D721Med (cell line): ENCODE data around the gene CAMK2D.
"Not testable (repeated sequence)": the region's sequence is repeated elsewhere in the genome, so short reads cannot be mapped to it uniquely, and the experiment has no call there.

Experiments used
- DNase-seq: peaks from one replicate; pipeline ENCODE4 v3.0.0; 2011; ENCODE audit warnings: low spot score; ENCODE audit not compliant: insufficient read length
- FAIRE-seq: peaks from 2 replicates; lab custom pipeline; 2011; peaks lifted over from hg19 to GRCh38; lab: Jason Lieb, UNC
- TF ChIP-seq, protein P1 (sequence below): IDR thresholded peaks from 2 replicates; pipeline ENCODE4 v1.5.1; 2012; ENCODE audit warnings: mild to moderate bottlenecking, control low read depth; ENCODE audit not compliant: insufficient read depth; ENCODE audit errors: missing control alignments

CAMK2D gene

DNA sequence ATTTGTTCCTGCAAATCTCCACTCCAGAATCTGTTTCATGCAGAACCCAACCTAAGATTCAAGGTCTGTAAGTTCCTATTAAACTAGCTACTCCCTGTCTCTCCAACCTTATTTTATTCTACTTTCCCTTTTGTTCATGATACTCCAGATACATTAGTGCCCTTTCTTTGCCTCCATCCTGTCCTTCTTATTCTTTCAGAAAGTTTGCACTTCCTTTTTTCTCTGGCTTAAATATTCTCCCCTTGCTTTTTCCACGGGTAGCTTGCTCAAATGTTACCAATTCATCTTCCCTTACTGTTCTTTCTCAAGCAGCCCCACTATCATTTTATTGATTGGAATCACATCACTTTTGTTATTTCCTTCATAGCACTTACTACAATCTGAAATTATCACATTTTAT is 72.1 kb downstream of the CAMK2D start:
- DNase-seq (no peak), FAIRE-seq (no peak)
- TF ChIP-seq, protein P1, sequence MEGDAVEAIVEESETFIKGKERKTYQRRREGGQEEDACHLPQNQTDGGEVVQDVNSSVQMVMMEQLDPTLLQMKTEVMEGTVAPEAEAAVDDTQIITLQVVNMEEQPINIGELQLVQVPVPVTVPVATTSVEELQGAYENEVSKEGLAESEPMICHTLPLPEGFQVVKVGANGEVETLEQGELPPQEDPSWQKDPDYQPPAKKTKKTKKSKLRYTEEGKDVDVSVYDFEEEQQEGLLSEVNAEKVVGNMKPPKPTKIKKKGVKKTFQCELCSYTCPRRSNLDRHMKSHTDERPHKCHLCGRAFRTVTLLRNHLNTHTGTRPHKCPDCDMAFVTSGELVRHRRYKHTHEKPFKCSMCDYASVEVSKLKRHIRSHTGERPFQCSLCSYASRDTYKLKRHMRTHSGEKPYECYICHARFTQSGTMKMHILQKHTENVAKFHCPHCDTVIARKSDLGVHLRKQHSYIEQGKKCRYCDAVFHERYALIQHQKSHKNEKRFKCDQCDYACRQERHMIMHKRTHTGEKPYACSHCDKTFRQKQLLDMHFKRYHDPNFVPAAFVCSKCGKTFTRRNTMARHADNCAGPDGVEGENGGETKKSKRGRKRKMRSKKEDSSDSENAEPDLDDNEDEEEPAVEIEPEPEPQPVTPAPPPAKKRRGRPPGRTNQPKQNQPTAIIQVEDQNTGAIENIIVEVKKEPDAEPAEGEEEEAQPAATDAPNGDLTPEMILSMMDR = no peak

DNA sequence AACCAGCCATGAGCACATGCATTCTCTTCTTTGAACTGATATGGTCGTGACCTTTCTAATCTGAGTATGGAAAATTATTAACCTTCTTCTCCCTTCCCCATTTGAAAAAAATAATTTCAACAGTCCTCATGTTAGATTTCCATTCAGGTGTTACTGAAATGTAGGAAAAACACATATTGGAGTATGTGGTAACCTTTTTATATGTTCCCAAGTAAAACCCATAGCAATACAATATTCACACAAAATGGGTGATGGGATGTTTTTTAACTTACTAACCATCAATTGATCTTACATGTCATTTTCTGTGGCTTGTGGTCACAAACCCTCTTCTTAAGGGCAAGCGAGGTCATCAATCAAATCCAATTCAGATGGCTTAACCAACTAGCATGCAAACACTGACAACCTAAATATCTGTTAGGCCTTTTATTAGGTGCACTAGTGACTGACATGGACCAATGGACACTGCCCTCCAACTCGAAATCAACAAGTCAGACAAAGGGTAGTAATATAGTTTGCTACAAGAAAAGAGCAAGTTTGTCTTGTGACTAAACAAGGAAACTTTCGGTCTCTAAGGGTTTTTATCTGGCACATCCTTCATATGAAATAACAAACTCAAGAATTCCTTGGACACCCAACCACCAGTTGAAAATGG is 74.3 kb downstream of the CAMK2D start:
- DNase-seq (no peak), FAIRE-seq (no peak)
- TF ChIP-seq, protein P1 = no peak

DNA sequence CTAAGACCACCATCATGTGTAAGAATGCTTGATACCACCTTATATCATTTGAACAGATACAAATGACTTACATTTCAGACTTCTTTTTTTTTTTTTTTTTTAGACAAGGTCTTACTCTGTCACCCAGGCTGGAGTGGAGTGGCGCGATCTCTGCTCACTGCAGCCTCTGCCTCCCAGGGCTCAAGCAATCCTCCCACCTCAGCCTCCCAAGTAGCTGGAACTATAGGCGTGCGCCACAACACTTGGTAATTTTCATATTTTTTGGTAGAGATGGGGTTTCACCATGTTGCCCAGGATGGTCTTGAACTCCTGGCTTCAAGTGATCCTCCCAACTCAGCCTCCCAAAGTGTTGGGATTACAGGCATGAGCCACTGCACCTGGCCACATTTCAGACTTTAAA is 76.4 kb downstream of the CAMK2D start:
- not testable (repeated sequence) for DNase-seq, FAIRE-seq

DNA sequence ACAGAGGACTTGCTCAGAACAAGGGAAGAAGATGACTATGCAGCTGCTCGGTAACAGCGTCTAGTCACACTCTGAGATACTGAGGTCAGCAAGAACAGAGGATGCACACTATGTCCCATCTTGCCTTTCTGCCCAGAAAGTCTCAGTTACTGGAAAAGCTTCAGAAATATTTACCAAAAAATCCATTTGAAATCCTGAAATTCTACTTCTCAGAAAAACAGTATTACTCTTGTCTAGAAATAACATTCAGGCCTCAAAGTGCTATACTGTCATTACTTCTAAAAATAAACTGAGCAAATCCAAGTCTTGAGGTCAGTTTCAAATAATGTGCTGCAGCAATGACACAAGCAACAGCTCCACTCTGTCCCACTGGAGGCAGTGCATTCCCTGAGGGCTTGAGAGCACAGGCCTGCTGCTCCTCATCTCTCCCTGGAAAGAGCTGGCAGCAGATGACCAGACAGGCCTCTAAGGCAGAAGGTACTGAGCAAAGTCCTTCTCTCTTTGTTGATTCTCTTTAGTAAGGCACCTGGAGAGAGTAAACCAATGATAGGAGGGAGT is 76.9 kb downstream of the CAMK2D start:
- FAIRE-seq (no peak), DNase-seq (no peak)
- TF ChIP-seq, protein P1 = no peak

DNA sequence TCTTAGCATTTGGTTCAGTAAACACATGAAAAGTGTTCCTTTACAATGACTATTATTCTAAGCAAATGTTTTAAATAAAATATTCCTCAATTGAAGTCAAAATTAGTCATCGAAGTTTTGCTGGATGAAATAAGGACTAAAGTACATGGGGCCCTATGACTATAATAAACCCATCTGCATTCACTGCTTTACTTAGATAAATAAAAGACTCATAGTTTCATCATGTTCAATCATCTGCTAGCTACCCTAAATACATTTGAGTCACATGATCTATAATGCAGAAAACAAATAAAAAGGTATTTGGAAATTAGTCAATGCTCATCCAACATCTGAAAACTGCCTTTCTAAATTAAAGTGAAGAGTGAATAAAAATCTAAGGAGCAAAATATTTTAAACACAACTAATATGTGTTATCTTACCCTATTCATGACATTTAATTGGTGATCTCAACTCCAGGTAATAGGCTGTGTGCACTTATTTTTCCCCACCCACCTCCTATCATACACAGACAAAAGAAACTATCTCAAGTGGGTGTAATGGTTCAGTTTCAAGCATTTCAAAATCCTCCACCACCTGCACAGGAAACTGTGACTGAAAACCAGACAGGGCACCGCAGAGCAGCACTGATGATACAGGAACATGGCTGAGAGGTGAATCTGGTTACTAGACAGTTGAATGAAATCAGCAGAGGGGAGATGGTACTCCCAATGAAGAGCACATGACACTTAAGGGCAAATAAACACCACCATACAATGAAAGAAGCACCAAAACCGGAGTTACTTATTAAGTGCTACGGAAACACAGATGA is 78.6 kb downstream of the CAMK2D start:
- TF ChIP-seq, protein P1 = no peak
- no peak for DNase-seq
- no peak for FAIRE-seq

DNA sequence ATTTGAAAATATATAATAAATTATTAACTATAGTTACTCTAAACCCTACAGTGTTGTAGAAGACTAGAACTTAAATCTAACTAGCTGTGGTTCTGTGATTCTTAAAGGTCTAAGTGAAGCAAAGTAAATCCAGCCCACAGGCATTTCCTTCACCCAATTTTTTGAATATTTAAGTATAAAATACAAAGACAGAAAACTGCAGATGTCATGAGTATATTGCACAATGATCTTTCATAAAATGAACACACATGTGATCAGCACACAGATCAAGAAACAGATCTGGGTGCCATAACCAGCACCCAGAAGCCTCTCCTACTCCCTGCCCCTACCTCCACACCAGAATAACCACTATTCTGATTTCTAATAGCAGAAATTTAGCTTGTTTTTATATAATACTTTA is 82.9 kb downstream of the CAMK2D start:
- TF ChIP-seq, protein P1 = no peak
- FAIRE-seq = no peak
- no peak for DNase-seq

DNA sequence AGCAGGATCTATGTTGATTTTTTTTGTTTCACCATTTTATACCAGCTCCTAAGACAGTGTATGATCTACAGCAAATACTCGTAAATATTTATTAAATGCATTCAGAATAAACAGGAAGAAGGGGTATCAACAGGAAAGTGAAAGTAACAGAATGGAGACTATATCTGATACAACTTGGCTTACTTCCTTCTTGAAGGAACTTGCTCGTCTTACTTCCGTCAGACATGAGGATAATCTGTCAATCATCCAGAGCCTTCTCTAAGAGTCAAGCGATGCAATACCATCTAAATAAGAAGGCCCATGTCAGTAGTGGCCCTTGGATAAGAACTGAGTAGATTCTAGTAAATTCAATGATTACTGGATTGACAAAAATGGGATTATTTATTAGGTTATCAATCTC is 84.2 kb downstream of the CAMK2D start:
- TF ChIP-seq, protein P1 = no peak
- FAIRE-seq (no peak), DNase-seq (no peak)
